Gastroesophageal sphincter (tissue), 3 donors: ENCODE measurements around the gene TRAPPC3.

Source experiments
- CTCF ChIP-seq, 4 experiments: fragments of 200-600 bp in 2 of 4; fragments of 450-650 bp in 2 of 4; sonication (generic) in 1 of 4; IDR thresholded peaks; one replicate each; pipeline ENCODE4 v1.5.1; 2017 to 2019; ENCODE audit warnings: antibody characterized with exemption in 4 of 4, mild to moderate bottlenecking in 2 of 4, moderate library complexity in 2 of 4
- EP300 ChIP-seq: sonication (generic); formaldehyde crosslinking; IDR thresholded peaks from one replicate; pipeline ENCODE4 v1.6.1; 2017; ENCODE audit warnings: antibody characterized with exemption, mild to moderate bottlenecking
- POLR2A ChIP-seq, 2 donors: fragments of 450-650 bp; IDR thresholded peaks; one replicate each; pipeline ENCODE4 v1.6.1; 2017; ENCODE audit warnings: antibody characterized with exemption in 2 of 2, mild to moderate bottlenecking in 2 of 2, moderate library complexity in 1 of 2

DNA sequence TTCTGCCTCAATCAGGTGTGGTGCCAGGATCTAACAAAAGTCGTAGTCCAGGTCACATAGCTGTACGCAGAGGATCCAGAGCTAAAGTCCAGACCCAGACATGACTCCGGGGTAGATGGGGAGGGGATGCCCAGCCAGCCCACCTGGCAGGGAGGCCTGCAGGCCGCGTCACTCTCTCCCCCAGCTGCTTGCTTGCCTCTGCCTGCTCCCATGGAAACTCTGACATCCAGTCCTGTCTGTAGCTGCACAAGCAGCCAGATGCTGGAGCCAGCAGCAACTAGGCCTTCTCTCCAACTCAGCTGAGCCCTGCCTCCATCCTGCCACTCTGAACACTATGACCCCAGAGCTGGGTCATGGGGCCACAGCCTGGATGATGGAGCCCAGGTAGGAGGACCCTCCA lies 32.4 kb downstream of the TRAPPC3 start:
- TF ChIP-seq CTCF (IDR thresholded peaks at IDR 0.05) (no peak), POLR2A (IDR thresholded peaks at IDR 0.05) (no peak), EP300 (no peak)
